GM18498 (cell line): ENCODE data around the gene RDX.
"Not testable (repeated sequence)": the region's sequence is repeated elsewhere in the genome, so short reads cannot be mapped to it uniquely, and the experiment has no call there.

Experiments
- ATAC-seq: cut with Tn5 transposase; IDR thresholded peaks from one replicate; pipeline ENCODE4 v1.9.1; 2021; ENCODE audit warnings: mild to moderate bottlenecking, moderate library complexity; ENCODE audit not compliant: unreplicated experiment

RDX gene

DNA sequence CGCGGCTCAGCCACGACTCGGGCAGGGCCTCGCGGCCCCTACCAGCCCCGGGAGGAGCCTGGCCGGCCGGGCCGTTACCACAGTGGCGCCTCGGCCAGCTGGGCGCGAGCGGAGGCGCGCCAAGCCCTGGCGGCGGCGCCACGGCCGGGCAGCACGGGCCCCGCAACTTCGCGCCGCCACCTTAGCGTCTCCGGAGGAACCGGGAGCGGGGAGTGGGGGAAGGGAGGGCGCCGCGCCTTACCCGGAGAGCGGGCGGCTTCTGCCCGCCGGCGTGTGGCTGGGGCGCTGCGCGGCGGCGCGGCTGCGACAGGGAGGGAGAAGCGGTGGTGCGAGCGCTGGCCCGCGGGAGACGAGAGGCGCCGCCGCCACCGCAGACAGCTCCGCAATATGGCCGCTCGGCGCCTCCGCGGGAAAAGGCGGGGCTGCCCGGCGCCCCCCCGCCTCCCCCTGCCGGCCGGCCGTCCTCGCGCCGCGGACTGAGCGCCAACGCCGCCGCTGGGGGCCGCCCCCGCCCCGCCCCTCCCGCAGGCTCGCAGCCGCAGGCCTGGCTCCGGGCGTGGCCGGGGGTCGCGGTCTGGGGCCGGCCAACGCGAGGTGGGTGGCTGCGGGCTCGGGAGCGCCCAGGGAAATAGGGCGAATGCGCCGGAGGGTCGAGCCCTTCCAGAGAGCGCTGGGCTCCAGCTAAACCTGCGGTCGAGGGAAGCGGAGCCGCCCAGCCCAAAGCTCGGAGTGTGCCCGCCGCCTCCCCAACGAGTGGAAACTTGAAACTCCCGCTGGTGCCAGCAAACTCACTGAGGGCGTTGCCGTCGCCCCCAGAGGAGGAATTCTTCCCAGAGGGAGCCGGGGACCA is at the start of gene RDX:
RDX (minus strand) TSS at position 389 of the 850 bp plus-strand sequence. CDS start 16,922 bp downstream, outside the sequence.
- peak; percentile 83 for ATAC-seq

DNA sequence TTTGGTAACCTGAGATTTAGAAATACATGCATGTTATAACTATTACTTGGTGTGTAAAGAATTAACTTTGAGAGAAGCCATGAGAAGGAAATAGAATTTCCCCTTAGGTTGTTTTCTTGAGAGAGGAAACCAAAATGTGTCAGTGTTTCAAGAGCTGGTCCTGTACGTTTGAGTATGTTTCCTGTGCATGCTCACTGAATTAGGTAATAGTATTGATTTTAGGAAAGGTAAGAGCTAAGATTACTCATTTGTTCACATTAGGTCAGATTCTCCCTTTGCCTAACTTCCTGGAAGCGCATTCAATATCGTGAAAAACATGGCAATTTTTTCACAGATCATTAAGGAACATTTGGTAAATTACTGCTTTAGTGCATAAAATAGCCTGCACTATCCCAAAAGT is 49.3 kb upstream of the RDX start:
- ATAC-seq = peak; percentile 36

DNA sequence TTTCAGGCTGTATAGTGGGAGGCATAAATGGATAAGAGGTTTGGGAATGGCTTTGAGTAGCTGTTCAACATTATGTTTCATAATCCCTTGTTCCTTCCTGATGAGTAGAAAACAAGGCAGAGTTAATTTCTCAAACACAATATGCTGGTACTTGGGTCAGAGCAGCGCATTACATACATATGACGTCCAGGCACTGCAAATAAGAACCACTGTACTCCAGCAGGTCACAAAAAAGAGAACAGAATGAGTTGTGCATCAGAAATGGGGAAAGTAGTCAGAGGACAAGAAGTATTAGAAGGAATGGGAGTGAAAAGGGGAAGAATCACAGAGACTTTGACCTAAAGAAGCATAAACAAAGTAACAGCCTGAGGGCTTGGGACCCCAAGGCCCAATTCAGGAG is 44.0 kb upstream of the RDX start:
- ATAC-seq = no peak

DNA sequence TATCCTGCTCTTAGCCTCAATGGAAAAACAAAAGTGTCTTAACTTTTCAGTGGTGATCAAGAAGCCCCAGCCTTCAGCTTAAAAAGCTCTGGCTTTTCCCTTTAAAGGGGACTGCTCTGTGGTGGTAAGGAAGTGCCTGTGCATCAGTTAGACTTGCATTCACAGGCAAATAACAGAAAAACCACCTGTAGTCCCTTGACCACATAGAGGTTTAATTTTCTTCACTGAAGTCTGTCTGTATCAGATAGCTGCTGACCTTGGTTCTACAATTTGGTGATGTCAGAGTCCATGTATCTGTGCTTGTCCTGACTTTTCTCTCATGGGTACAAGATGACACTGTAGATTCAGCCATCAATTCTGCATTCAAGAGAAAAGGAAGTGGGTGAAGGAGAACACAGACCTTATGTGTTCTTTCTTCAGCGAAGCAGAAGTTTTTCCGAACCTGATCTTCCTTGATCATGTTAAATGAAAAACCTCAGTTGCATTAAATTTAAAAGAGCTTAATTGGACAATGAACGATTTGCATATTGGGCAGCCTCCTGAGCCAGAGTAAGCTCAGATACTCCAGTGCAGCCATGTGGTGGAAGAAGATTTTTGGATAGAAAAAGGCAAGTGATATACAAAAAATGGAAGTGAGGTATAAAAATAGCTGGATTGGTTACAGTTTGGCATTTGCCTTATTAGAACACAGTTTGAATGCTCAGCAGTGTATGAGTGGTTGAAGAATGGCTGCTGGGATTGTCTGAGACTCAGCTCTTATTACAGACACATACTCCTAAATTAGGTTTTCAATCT is 43.2 kb upstream of the RDX start:
- no peak for ATAC-seq

DNA sequence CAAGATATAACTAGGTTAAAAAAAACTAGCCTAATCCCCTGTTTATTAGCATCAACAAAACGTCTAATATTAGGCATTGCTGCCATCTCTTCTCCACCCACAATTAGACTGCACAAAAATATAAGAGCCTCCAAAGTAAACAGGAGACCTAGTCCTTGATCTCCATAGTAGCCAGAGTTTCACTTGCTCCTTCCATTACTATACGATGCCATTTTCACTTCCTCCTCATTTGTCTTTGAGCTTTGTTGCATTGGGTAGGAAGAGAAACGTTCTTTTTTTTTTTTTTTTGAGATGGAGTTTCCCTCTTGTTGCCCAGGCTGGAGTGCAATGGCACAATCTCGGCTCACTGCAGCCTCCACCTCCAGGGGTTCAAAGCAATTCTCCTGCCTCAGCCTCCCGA is 42.3 kb upstream of the RDX start:
- no peak for ATAC-seq

DNA sequence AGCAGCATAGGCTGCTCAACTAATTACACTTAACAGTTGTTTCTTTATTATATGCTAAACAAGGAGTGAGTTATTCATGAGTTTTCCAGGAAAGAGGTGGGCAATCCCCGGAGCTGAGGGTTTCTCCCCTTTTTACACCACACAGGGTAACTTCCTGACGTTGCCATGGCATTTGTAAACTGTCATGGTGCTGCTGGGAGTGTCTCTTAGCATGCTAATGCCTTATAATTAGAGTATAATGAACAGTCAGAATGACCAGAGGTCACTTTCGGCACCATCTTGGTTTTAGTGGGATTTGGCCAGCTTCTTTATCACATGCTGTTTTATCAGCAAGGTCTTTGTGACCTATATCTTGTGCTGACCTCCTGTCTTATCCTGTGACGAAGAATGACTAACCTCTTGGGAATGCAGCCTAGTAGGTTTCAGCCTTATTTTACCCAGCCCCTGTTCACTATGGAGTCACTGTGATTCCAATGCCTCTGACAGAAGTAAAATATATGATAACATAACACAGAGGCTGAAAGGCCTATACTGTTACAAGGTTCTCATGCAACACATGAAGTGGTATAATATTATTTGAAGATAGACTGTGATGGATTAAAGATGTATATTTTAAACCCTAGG is 41.3 kb upstream of the RDX start:
- no peak for ATAC-seq

DNA sequence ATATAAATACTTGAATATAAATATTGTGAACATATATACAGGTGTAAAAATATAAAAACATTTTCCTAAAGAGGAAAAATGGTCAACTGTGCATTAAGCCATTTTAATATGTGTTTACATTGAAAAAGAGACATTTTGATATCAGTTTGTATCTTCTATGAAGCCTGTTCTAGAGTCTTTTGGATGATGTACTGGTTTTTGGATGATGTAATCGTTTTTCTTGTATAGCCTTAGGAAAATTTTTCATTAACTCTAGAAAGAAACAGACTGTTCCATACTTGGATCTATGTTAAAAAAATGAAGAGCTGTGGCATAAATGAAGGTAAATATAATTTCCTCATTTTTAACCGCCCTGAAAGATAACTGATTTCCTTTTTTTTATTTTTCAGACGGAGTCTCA is 39.6 kb upstream of the RDX start:
- ATAC-seq = no peak

DNA sequence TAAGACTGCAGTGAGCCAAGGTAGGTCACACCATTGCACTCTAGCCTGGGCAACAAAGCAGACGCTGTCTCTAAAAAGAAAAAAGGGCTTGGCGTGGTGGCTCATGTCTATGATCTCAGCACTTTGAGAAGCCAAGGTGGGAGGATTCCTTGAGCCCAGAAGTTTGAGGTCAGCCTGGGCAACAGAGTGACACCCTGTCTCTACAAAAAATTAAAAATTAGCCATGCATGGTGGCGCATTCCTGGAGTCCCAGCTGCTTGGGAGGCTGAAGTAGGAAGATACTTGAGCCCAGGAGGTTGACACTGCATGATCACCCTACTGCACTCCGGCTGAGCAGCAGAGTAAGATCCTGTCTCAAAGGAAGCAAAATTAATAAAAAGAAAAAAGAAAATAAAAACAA is 38.9 kb upstream of the RDX start:
- ATAC-seq = no peak

DNA sequence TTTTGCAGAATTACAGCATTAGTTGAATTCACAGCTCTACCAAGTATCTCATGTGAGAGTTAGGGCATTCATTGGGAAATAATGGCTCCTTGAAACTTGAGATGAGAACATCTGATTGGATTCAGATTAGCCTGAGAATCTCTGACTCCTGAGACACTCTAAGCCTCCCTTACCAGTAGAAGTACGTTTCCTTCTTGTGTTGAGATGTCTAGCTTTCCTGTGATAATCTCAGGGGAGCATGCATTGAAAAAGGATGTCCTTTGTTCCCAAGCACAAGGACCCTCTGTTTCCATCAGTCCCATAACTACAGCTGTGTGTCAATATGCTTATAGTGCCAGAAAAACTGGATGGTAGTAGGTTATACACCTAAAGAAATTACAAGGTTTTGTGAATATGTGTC is 35.2 kb upstream of the RDX start:
- no peak for ATAC-seq

DNA sequence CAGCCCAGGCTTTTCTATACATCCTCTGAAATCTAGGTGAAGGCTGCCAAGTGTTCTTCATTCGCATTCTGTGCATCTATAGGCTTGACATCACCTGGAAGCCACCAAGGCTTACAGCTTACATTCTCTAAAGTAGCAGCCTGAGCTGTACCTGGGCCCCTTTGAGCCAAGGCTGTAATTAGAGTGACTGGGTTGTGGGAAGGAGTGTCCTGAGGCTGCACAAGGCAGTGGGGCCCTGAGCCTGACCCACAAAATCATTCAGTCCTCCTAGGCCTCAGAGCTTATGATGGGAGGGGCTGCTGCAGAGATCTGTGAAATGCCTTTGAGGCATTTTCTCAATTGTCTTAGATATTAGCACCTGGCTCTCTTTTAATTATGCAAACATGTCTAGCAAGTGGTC is 33.0 kb upstream of the RDX start:
- ATAC-seq = no peak

DNA sequence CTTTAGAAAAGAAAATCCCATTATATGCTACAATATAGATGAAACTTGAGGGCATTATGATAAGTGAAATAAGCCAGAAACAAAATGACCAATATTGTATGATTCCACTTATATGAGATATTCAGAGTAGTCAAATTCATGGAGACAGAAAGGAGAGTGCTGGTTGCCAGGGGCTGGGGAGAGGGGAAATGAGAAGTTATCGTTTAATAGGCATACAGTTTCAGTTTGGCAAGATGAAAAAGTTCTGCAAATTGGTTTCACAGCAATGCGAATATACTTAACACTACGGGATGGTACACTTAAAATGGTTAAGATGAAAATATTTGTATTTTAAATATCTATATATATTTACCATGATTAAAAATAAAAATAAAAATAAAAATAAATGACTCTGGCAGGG is 31.1 kb upstream of the RDX start:
- no peak for ATAC-seq

DNA sequence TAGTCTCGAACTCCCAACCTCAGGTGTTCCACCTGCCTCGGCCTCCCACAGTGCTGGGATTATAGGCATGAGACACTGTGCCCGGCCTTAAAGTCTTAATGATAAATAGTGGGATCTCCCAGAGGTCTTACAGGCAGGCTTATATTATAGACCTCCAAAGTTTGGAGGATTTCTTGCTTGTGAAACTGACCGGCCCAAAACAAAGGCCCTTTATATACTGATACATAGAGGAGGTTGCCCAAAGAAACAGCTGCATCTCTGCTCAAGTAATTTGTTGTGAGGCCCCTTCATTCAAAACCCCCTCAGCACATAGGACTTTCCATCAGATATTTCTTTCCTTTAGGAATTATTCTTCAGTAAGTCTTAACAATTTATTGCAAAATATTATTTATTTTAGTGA is 27.4 kb upstream of the RDX start:
- no peak for ATAC-seq

DNA sequence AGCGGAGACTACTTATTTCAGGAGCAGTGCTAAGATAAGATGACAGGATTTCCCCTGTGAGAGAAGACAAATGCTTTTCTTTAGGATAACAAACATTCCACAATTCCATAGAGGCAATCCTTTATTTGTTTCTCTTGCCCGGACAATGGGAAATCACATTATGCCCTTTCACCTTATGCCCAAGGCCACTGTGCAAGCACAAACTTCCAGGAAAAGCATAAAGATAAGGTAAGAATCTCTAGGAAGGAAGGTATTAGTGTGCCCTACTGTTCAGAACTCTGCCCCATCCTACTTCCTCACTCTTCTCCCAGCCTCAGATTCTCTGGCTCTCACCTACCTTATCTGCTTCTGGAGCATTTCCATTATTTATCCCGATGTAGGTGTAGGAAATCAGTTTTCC is 23.1 kb upstream of the RDX start:
- ATAC-seq = no peak

DNA sequence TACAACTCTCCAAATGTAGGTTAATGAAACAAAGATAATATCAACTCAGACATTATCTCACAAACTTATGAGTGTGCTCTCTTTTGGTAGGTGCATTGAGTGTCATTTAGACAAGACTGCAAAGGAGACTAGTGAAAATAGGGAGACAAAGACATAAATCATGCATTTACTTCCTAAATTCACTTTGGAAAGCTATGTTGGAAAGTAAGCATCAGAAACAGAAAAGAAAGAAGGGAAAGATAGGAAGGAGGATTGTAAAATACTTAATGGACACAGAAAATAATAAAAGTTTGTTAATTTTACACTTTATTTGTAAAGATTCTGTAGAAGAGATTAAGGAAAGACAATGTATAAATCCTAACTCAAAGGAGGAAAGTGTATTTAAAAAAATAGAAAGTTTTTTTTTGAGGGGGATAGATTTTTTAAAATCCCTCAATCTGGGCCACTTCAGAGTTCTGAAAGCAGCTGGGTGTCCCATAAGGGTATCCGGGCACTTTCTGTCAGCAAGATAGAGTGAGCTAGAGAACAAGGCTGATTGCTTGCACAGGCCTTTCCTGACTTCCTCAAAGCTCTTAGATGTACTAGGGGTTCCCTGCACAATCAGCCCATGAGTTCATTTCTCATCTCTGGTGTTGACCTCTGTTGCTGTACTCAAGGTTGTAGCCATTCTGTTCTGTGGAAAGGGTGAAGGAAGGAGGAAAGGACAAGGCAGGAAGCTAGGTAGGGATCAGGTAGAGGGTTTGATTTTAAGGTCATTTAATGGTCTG is 22.4 kb upstream of the RDX start:
- ATAC-seq = no peak

DNA sequence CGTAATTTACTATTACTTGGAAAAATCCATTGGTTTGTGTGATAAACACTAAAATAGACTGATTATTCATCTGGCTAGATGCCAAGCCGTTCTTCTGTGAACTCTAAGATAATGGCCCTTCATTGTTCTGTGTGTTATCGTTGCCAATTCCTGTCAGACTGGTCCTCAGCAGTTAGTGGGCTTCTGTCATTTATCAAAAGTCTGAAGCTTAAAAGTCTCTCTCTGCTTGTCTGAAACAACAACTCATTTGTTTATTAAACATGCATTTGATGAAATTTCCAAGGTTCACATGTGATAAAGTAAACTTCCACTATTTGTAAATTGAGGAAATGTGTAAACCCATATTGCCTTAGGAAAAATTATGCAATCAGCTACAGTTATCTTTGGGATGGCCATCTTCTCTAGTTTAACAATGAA is 21.1 kb upstream of the RDX start:
- ATAC-seq = no peak

DNA sequence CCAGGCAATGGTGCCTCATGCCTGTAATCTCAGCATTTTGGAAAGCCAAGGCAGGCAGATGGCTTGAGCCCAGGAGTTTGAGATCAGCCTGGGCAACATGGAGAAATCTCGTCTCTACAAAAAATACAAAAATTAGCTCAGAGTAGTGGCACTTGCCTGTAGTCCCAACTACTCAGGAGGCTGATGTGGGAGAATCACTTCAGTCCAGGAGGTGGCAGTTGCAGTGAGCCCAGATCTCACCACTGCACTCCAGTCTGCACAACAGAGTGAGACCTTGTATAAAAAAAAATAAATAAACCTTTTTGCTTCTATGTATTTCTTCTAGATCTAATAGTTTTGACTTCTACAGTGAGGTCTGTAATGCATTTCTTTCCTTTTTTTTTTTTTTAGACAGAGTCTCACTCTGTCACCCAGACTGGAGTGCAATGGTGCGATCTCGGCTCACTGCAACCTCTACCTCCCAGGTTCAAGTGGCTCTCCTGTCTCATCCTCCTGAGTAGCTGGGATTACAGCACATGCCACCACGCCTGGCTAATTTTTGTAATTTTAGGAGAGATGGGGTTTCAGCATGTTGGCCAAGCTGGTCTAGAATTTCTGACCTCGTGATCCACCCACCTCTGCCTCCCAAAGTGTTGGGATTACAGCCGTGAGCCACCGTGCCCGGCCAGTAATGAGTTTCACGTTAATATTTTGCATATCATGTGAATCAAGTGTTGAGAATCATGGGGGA is 18.1 kb upstream of the RDX start:
- ATAC-seq = no peak

DNA sequence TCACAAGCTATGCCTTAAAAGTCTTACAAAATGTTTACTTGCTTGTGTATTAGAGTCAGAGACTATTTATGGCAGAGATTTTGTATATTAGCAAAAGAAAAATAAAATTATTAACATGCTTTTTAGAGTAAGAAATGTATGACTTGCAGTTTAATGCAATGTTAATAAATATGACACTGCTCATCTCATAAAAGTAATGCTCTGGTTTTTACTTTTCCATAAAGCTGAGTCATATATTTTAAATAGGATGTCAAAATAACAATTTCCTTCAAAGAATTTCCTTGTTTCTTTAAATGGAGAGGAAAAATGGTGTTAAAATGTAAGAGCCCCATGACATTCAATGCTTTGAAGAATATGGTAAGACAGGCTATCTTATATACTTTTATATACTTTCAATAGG is 16.3 kb upstream of the RDX start:
- no peak for ATAC-seq

DNA sequence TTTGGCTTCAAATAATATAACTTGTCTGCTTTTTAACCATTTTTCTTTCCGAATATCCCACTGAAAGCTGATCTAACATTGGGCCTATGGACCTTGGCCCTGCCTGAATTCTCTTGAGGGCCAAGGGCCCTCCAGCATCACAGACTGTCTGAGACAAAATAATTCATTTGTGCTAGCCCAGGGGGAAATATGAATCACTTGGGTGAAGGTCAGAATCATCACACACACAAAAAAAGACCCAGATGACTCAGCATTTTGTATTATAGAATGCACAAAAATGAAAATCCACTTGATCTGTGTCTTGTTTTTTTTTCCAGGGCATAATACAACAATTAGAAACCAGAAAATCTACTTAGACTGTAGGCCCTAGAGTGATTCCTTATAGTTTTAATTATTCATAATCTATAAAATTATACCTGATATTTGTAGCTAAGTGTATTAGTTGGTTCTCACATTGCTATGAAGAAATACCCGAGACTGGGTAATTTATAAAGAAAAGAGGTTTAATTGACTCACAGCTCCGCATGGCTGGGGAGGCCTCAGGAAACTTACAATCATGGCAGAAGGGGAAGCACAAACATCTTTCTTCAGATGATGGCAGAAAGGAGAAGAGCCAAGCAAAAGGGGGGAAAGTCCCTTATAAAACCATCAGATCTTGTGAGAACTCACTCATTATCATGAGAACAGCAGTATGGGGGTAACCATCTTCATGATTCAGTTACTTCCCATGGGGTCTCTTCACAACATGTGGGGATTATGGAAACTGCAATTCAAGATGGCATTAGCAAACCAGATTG is 15.6 kb upstream of the RDX start:
- no peak for ATAC-seq

DNA sequence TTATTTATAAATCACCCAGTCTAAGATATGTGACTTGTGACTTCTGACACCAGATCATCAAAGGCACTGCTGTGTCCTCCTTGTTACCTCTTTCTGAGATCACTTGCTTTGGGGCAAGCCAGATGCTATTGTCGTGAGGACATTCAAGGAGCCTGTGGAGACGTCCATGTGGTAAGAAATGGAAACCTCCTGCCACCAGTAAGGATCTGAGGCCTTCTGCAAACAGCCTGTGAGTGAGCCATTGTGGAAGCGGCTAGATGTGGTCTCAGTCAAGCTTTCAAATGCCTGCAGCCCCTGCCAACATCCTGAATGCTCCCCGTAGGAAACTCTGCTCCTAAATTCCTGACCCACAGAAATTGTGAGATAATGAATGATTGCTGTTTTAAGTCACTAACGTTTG is 11.7 kb upstream of the RDX start:
- no peak for ATAC-seq

DNA sequence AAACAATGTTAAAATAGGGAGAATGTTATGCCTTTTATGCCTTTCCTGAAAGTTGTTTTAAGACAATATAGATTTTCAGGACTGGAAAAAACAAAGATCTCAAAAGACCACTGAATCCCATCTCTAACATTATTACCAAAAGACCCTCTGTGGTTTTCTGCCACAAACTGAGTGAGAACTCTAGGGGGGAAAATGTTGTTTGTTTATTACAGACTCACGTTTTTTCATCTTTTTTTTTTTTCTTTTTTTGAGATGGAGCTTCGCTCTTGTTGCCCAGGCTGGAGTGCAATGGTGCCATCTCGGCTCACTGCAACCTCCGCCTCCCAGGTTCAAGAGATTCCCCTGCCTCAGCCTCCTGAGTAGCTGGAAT is 9.6 kb upstream of the RDX start:
- not testable (repeated sequence) for ATAC-seq
